GM18498 (cell line): ENCODE data around the gene VPS37C.

Experiments used
- ATAC-seq: cut with Tn5 transposase; IDR thresholded peaks from one replicate; pipeline ENCODE4 v1.9.1; 2021; ENCODE audit warnings: mild to moderate bottlenecking, moderate library complexity; ENCODE audit not compliant: unreplicated experiment

The VPS37C gene

DNA sequence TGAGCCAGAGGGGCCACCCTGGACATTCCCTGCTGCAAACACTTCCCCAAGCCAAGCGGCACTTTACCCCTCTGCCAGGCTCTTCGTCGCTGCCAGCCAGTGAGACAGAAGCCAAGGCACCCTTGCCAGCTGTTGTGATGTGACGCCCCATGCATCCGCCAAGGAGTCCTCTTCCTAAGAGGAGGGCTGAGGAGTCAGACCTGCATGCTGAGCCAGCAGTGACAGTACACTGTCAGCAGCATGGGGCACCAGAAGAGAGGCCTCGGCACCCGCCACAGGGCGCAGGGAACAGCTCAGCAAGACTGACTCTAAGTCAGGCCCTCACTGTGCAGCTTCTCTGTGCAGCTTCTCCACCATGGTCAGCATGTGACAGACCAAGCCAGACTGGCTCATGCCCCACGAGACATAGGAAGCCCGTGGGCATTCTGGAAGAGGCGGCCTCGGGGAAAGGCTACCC is 26.4 kb downstream of the VPS37C start:
- ATAC-seq: no peak

DNA sequence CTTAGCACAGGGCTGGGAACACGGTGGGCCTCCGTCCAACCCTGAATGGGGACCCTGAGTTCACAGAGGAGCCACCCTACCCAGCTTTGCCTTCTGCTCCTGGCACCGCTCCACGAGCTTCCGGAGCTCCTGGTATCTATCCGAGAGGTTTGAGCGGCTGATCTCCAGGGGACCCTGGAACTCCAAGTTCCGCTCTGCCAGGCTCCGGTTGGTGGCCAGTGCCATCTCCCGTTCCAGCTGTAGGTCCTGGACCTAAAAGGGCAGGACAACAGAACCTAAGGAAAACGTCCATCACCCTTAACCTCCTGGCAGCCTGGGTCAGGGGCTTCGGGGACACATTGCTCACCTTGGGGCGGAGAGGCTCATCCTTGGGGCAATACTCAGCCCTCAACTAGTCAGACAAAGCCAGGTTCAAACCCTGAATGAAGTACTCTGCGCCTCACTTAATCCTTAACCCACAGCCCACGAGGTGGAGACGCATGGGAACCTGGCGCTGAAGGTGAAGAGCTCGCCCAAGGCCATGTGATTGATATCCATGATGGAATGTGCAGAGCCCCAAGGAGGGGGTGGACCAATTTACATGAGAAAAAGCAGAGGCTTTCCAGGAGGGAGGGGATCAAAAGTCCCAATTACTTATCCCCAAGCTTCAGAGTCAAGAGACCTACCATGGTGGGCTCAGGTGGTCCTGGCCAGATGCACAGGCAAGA is 27.1 kb downstream of the VPS37C start:
- no peak for ATAC-seq

DNA sequence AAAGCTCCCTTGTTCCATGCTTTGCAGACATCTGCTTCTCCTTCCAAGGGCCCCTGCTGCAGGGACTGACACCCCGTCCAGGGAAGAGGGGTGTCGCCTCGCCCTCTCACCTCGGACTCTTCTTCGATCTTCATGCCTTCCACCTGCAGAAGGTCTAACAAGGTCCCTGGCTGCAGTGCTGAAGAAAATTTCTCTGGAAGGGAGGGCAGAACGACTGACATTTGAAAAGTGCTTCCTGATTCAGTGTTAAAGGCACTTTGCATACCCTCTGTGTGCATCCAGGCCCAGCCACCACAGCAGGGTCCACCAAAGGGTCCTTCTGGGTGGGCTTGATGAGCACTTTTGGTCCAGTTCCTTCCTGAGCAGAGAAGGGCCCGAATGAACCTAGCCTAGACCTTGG is 28.1 kb downstream of the VPS37C start:
- ATAC-seq: no peak

DNA sequence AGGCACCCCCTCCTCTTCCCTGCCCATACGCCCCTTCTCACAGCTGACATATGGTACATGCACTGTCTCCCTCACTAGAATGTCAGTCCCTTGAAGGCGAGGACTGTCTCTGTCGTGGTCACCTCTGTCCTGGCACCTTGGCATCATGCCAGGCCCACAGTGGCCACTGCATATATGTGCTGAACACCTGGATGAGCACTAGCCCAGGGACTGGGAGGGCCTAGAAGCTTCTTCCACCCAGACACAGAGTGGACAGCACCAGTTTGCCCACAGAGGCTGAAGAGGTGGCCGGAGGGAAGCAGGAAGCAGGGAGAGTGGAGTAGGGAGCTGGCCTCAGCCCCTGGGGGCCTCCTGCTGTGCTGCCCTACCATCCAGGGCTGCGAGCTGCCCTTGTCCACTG is 28.6 kb downstream of the VPS37C start:
- ATAC-seq: no peak

DNA sequence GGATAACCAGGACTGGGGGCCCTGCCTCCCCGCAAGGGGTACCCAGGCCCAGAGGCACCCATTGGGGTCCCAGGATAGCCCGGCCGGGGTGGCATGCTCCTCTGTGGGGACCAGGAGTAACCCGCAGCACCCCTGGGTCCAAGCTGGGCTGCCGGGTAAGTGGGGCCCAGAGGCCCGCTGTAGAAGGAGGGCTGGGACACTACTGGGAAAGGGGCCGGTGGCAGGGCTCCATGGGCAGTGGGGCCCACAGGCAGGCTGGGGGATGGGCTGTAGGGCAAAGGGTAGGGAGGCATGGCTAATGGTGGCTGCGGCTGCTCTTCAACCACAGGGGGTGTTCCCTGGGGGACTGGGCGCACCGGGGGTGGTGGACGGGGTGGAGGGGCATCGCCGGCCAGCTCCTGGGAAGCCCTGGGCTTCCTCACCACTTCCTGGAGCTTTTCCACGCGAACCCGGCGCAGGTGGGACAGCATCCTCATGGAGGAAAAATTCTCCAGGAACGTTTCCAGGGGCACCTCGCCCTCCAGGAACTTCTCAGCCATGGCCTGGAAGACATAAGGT is 29.1 kb downstream of the VPS37C start:
- no peak for ATAC-seq

DNA sequence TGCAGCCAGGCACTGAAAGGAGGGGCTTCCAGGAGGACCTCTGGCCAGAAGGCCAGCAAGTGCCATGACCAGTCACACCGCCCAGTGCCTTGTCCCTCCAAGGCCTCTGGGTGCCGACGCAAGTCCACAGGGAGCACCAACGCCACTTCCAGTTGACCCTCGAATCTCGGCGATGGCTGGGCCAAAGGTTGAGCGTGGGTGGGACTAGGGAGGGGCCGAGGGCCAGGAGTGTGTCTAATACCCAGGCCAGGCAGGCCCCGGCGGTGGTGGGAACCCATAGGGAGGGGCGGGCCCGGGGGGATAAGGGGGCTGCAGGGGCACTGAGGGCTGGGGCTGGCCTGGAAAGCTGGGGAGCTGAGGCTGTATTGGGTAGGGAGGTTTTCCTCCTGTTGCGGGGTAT is 29.6 kb downstream of the VPS37C start:
- no peak for ATAC-seq

DNA sequence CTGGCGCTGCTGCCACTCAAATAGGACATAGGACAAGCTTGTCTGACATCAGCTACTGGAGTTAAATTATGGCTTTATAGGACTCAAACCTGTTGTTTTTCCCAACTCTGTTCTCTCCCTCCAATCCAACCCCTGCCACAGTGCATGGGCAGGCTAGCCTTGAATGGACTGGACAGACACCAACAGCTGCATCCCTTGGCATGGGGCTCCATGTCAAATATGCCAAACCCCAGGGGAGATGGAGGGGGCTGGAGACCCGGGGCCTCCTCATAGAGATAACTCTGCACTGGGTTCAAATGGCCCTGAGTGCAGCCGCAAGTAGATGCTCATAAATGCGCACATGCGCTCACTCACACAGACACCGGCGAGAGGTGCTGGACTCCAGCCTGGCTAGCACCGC is 30.0 kb downstream of the VPS37C start:
- ATAC-seq: no peak

DNA sequence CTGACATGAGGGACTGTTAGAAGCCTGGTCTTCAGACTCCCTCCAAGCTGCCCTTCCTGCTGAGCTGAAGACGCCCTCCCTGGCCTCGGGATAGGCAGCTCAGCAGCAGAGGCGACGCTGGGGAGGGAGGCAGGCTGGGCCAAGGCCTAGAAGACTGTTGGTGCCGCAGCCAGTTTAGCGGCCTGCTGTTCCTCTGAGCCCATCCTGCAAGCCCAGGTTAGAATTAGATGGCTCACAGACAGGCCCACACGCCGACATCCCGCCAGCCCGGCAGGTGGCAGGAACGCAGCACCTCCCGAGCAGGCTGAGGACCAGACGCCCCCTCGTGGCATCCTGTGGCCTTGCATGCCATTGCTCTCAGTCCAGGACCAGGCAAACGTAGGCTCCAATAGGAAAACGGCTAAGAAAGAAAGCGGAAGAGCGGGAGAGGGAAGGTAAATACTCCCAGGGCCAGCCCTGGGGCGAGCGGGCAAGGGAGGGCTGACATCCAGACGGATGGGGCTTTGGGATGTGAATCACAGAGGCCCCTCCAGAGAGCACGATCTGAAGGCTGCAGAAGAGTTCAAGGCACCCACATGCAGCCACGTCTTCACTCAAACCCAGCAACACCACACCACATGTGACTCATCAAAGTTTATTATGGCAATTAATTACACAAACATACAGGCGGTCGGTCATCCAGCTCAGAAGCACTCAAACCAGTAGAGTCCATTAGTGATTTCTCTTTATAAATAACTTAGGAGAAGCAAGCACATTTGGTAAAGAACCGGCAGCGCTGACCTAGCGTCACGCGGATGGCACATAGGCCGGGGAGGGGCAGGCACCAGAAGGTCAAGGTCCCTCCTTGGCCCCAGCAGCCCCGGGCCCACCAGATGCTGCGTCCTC is 31.3 kb downstream of the VPS37C start:
- ATAC-seq: peak; percentile 86

DNA sequence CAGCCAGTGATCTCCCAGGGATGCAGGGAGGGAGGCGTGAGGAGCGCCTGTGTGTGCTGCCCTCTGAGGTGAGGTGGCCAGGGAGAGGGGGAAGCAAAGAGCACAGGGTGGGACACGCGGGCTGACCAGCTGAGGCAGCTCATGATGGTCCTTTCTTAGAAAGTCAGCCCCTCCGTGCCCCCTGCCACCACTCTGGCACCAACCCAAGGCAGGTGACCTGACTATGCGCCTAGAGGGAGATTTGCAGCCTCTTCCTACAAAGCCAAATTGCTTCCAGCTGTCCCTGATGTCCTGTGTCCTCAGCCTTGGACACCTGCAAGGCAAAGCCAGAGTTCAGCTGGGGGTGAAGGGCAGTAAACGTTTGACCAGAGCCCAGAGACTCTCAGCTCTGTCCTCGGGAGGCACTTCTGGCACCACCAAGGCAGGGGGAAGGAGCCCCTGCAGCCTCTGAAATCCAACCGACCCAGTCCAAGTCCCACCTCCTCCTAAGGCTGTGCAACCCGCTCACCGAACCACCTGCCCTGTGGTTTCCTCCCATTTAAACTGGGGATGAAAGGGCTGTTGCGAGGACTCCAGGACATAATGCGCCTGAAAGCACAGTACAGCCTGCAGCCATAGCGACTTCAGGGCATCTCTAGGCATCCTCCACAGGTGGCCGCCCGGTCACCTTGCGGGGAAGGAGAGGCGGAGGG is 32.1 kb downstream of the VPS37C start:
- no peak for ATAC-seq

DNA sequence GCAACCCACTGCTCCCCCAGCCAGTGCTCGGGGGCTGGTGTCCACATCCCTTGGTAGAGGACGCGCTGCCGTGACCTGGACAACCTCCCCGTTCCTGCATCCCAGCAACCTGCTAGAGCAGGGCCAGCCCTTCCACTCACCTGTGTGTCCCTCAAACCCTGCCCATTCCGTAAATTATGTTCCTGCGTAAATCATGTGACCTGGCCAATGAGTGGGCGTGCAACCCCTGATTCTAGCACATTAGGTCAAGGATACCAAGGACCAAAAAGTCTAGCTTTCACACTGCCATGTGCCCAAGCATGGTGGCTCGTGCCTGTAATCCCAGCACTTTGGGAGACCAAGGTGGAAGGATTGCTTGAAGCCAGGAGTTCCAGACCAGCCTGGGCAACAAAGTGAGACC is 33.2 kb downstream of the VPS37C start:
- no peak for ATAC-seq

DNA sequence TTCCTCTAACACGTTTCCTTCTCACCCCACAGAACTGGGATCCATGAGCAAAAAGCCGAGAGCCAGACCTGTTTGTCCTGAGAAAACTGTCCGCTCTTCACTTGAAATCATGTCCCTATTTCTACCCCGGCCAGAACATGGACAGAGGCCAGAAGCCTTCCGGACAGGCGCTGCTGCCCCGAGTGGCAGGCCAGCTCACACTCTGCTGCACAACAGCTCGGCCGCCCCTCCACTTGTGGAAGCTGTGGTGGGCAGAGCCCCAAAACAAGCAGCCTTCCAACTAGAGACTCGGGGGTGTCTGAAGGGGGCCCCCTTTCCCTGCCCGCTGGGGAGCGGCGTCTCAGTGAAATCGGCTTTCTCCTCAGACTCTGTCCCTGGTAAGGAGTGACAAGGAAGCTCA is 35.0 kb downstream of the VPS37C start:
- ATAC-seq: no peak

DNA sequence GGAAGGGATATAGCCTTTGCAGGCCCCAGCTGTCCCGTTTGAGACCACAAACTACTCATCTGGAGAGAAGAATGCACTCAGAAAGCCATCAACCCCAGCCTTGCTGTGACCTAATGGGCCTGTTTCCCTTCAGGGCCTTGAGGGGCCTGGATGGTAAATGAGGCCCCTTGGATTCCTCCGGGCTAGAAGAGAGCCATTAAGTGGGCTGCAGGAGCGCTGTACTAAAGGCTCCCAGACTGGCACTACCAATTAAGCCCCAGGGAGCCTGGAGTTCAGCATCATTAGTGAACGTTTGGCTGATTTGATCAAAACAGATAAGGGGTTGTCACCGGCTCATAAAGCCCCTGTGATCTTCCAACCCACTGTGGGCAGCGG is 35.9 kb downstream of the VPS37C start:
- no peak for ATAC-seq

DNA sequence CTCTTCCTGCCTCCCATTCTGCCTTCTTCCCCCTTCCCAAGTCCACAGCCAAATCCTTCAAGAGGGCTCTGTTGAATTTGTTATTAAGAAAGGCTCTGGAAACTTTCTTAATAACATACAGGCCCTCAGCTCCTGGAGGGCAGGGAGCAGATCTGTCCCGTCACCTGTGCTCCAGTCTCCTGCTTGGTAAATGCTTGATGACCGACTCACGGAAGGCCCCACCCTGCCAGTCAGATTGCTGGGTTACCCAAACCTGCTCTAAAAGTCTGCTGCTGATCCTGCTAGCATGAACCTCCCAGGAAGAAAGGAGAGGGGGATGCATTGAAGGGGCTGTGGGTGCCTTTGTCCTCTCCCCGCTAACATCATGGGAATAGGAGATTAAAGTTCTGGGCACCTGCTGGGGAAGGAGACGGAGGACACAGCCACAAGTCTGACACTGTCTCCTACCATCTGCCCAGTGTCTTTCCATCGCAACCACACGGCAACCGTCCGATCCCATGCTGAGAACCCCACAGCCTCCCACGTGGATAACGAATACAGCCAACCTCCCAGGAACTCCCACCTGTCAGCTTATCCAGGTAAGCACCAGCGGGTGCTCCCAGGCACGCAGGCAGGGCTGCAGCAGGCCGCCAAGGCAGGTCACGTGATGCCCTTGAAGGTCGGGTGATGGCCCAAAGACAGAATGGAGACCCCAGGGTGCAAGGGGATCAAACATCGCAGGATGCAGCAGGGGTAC is 36.5 kb downstream of the VPS37C start:
- ATAC-seq: no peak

DNA sequence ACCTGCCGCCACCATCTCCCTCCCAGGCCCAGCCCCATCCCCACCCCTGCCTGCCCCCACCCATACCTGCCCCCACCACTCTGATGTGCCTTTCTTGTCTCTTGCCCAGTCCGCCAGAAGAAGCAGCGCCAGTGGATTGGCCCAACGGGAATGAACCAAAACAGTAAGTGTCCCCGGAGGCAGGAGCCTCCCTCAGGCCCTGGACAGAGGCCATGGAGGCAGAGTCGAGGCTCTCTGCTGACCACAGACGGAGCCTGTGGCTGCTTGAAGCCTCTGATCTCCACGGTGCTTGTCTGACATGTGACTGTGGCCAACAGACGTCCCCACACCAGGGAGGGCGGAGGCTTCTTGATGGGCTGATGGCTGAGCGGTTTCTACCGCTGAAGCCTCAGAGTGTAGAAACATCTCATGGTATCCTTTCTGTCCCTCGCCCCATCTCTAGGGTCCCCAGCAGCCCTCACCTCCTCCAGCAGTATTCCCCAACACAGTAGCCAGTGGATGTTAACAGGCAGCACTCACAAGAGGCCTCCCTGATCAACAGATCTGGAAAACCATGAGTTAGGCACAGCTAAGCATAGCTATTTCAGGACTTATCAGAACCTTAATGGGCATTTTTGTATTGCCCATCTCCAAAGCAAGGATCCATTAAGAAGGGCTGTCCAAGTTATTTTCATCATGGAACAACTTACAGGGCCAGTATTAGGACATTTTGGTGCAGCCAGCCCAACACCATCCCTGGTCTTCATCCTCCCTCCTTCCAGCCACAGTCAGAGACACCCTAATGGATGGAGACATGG is 37.3 kb downstream of the VPS37C start:
- no peak for ATAC-seq

DNA sequence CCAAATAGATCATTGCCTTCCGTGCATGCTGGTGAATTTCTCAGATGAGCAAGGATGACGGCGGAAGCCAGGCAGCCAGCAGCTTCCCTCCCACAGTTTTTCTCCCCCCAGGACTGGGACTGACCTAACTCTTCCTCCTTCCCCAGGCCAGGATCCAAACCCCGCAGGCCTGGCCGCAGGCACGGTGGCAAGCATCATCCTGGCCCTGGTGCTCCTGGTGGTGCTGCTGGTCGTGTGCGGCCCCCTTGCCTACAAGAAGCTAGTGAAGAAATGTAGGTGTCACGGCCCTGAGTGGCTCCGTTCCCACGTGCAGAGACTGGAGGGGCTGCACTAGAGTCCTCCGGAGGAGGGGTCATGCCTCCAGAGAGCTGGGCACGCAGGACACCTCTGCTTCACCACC is 38.5 kb downstream of the VPS37C start:
- ATAC-seq: no peak

DNA sequence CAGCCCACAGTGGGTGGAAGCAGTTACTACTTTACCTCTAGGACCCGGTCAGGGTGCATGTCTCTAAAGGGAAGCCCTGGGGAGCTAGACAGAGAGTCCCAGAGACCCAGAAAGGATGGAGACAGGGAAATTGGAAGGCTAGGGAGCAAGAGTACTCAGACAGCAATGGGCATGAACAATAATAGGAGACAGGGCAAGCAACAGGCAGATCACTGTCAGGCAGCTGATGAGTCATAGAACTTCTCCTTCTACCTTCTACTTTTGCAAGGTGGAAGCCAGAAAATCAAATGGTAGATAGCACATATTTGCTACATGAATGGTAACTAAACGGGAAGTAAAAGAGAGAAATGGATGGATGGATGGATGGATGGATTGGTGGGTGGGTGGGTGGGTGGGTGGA is 39.3 kb downstream of the VPS37C start:
- ATAC-seq: no peak

DNA sequence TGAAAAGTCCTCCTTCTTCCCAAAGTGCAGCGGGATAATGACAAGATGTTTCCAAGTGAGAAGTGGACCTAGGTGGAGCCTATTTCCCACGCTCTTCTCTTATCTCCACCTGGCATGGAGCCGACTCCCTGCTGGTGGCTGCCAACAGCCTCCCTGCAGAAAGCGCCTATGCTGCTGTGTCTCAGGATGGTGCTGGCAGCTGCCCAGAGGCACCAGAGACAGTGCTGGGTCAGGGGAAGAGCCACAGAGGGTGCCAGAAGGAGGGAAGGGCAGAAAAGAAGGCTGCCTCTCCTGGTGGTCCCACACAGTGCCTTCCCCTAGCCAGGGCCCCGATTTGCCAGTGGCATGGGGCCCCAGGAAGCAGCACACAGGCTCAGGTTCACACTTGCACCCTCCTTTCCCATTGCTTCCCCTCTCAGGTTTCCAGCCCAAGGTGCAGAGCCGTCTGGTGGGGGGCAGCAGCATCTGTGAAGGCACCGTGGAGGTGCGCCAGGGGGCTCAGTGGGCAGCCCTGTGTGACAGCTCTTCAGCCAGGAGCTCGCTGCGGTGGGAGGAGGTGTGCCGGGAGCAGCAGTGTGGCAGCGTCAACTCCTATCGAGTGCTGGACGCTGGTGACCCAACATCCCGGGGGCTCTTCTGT is 39.9 kb downstream of the VPS37C start:
- ATAC-seq: no peak

DNA sequence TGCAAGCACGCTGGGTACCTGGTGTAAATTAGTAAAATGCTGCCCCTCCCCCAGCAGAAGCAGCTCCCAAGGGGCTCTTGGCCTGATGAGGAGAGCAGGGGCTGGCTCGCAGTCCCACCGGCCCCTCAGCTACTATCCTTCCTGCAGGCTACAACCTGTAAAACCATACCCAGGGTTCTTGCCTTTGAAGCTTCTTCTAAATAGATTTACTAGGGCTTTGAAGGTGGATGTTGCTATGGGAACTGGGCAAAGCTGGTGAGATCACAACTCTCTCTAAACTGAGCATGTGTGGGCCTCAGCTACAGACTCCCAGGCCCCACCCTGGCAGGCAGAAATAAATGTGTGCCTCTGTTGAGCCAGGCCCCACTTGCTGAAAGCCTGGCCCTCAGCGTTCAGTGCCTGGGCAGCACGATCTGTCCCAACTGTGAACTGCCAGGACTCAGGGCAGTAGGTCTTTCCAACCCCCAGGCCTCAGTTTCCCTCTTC is 40.5 kb downstream of the VPS37C start:
- ATAC-seq: no peak

DNA sequence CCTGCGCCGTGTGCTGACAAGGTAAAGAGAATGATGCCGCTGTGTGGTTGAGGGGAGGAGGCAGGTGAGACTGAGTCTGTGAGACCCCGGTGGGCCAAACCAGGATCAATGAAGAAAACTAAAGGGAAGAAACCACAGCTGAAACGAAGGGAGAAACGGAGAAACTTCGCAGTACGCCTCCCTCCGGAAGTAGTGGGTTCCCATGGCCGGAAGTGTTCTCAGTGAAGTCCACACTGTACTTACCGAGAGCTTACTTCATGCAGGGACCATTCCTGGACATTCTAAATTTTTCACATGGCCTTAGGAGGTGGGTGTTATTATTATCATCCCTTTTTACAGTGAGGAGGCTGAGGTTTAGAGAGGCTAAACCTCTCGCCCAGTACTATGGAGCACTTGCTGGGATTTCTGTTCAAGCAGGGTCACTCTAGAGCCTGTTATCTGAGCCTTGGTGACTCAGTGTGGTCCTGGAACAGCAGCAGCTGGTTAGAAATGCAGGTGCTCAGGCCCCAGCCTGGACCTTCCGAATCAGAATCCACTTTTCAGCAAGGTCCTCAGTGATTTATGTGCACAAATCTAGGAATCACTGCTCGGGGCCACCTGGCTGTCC is 41.0 kb downstream of the VPS37C start:
- ATAC-seq: no peak
